Prostate gland (tissue), 2 donors: ENCODE measurements around the gene RAB33B. TPM values are rescaled to one million over a fixed set of nuclear protein-coding genes. Genes with fewer than 3 reads are reported as not detected.

Source experiments
- DNase-seq: peaks from one replicate; pipeline ENCODE4 v3.0.0-alpha.2; 2019; ENCODE audit warnings: low spot score
- H3K27ac ChIP-seq, 2 donors: fragments of 200-600 bp; sonication (generic); 2 replicates each; pipeline ENCODE4 v1.5.1; 2017 to 2019
- H3K27me3 ChIP-seq: fragments of 200-600 bp; sonication (generic); replicated peaks from 2 replicates; pipeline ENCODE4 v1.5.1; 2019; ENCODE audit not compliant: insufficient read depth
- H3K36me3 ChIP-seq, 2 donors: fragments of 200-600 bp; sonication (generic); 1 replicate in 1 of 2; 2 replicates in 1 of 2; pipeline versions ENCODE4 v1.5.1 to v1.8.1; 2017 to 2019
- H3K4me1 ChIP-seq: fragments of 200-600 bp; sonication (generic); replicated peaks from 2 replicates; pipeline ENCODE4 v1.5.1; 2019
- H3K4me3 ChIP-seq, 2 donors: fragments of 200-600 bp; sonication (generic); 2 replicates each; pipeline ENCODE4 v1.5.1; 2017 to 2019
- H3K9me3 ChIP-seq: fragments of 200-600 bp; sonication (generic); 2 replicates; pipeline ENCODE4 v1.5.1; 2017
- POLR2A ChIP-seq: fragments of 450-650 bp; IDR thresholded peaks from one replicate; pipeline ENCODE4 v1.6.1; 2016; ENCODE audit warnings: antibody characterized with exemption, mild to moderate bottlenecking
- POLR2AphosphoS5 ChIP-seq: sonication (generic); formaldehyde crosslinking; IDR thresholded peaks from one replicate; pipeline ENCODE4 v1.6.1; 2017; ENCODE audit warnings: antibody characterized with exemption
- WGBS: methylation state at CpG from one replicate; pipeline ENCODE4 v1.1.5; 2018; 5-methylcytosine and 5-hydroxymethylcytosine counted together
- intact Hi-C: fragments of 100-400 bp; cut with DNase I; formaldehyde crosslinking; loops from one replicate; pipeline ENCODE4 v1.14.2; 2022
- small RNA-seq, 2 donors: library from RNA; depleted of rRNA; stranded (forward); fragments of <200 nt; gene quantifications; one replicate each; pipeline ENCODE3, GENCODE V24; 2016
- total RNA-seq, 2 donors: library from RNA; depleted of rRNA; stranded (reverse); fragments of >200 nt; gene quantifications; one replicate each; pipeline ENCODE4 v1.1.0, GENCODE V29; 2016
- TF ChIP-seq, protein P1 (sequence below), 4 experiments: fragments of 200-600 bp in 2 of 4; fragments of 450-650 bp in 2 of 4; sonication (generic) in 2 of 4; IDR thresholded peaks; 1 replicate in 3 of 4; 2 replicates in 1 of 4; pipeline ENCODE4 v1.5.1; 2016 to 2019; ENCODE audit warnings: antibody characterized with exemption in 4 of 4, mild to moderate bottlenecking in 2 of 4, moderate library complexity in 2 of 4

Gene RAB33B
- total RNA-seq, 2 donors from 2014 or later, result 6.2 to 12.0 TPM

DNA sequence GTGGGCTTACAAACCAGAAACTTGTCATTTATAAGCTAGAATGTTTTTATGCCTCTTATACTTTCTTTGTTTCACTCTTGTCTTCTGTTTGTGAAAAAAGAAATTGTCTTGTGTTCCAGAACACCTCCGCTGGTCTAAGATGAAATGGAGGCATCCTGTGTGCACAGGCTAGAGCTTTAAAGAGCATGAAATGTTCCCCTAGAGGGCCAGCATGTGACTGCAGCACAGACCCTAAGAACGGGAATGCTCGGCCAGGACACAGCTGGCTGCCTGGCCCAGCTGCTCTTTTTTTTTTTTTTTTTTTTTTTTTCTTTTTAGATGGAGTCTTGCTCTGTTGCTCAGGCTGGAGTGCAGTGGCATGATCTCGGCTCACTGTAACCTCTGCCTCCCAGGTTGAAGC lies 68.5 kb downstream of the RAB33B start:
- Histone ChIP-seq H3K27ac (no peak overlapping the region), H3K9me3 (no peaks in the 10 kb centered on the region), H3K4me1 (no peaks in the 10 kb centered on the region), H3K4me3 (no peak overlapping the region), H3K27me3 (no peaks in the 10 kb centered on the region), H3K36me3 (peaks cover 8 to 9% of the 10 kb centered on the region in 2 donors)
- 77% methylated on average over 4 of the region's 4 CpGs for WGBS
- TF ChIP-seq POLR2AphosphoS5, result no peak
- TF ChIP-seq, protein P1, sequence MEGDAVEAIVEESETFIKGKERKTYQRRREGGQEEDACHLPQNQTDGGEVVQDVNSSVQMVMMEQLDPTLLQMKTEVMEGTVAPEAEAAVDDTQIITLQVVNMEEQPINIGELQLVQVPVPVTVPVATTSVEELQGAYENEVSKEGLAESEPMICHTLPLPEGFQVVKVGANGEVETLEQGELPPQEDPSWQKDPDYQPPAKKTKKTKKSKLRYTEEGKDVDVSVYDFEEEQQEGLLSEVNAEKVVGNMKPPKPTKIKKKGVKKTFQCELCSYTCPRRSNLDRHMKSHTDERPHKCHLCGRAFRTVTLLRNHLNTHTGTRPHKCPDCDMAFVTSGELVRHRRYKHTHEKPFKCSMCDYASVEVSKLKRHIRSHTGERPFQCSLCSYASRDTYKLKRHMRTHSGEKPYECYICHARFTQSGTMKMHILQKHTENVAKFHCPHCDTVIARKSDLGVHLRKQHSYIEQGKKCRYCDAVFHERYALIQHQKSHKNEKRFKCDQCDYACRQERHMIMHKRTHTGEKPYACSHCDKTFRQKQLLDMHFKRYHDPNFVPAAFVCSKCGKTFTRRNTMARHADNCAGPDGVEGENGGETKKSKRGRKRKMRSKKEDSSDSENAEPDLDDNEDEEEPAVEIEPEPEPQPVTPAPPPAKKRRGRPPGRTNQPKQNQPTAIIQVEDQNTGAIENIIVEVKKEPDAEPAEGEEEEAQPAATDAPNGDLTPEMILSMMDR (IDR thresholded peaks at IDR 0.05), result no peak
- no peak for TF ChIP-seq POLR2A
- no peak for DNase-seq
- intact Hi-C loops, result no loop called here

DNA sequence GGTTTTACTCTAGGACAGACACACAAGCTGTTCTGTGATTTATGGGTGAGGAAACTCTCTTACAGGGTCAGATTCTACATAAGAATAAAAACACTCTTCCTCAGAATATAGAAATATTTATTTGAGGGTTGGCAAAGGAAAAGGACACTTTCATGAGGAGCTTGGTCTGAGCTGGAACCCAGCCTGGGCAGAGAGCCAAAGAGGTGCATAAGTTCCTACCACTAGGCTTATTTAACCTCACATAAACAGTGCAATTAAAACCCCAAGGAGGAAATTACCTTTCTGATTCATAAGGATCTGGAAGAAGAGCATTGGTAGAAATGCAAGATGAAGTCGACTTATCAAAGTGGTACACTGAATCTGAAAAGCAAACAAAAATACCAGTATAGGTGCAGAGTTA lies 69.2 kb downstream of the RAB33B start:
- DNase-seq, result no peak
- no peak for TF ChIP-seq POLR2A
- TF ChIP-seq, protein P1 (IDR thresholded peaks at IDR 0.05), result no peak
- no peak for TF ChIP-seq POLR2AphosphoS5
- 76% methylated on average over 1 of the region's 1 CpG for WGBS
- no peaks in the 10 kb centered on the region for H3K9me3 ChIP-seq
- no peak overlapping the region for H3K4me3 ChIP-seq
- no peak overlapping the region for H3K27ac ChIP-seq
- no peaks in the 10 kb centered on the region for H3K27me3 ChIP-seq
- intact Hi-C loops, result no loop called here
- no peaks in the 10 kb centered on the region for H3K4me1 ChIP-seq
- H3K36me3 ChIP-seq, result peaks cover 8 to 9% of the 10 kb centered on the region in 2 donors

DNA sequence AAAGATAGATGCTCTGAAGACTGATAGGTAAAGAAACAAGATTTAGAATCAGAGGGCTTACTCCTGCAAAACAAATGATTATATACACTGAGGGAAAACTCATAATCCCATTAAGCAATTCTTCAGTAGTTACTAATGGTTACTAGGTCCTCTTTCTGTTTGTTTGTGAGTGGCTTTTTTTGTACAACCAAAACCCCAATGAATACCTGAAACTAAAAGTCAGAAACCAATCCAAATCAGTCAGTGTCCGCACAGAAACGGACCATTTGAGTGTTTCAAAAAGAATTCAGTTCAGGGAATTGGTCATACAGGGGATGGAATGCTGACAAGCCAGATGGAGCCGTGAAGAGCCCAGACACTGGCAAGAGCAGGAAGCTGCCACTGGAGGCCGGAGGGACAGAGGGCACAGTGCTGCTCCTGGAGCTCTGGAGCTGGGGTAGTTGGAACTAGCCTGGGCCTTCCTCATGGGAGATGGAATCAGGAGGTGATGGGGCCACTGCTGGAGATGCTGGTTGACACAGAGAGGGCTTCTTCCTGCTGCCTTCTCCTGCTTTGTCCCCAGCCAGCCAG lies 70.2 kb downstream of the RAB33B start:
- Histone ChIP-seq H3K27ac (no peak overlapping the region), H3K4me1 (no peaks in the 10 kb centered on the region), H3K4me3 (no peak overlapping the region), H3K27me3 (no peaks in the 10 kb centered on the region), H3K9me3 (no peaks in the 10 kb centered on the region), H3K36me3 (peaks cover 8 to 9% of the 10 kb centered on the region in 2 donors)
- 84% methylated on average over 4 of the region's 4 CpGs for WGBS
- intact Hi-C loops, result no loop called here
- no peak for DNase-seq
- TF ChIP-seq, protein P1 (IDR thresholded peaks at IDR 0.05), result no peak
- TF ChIP-seq POLR2AphosphoS5 (no peak), POLR2A (no peak)

DNA sequence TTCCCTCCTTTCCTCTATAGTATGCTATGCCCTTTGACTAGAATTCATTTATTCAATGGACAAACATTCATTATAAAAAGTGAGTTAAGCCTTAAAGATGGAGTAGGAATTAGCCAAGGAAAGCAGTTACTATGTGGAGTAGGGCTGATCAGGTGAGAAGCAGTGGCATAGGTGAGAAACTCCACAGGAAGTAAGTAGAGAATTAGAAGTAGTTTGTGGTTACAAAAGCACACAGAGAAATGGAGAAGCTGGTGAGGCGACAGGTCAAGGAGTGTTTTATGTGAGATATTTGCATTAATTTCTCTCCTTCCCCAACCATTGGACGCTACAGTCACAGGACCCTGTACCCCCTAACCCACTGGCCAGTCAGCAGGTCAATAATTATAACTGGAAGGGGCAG lies 71.5 kb downstream of the RAB33B start:
- TF ChIP-seq, protein P1 (IDR thresholded peaks at IDR 0.05), result no peak
- TF ChIP-seq POLR2A (no peak), POLR2AphosphoS5 (no peak)
- Histone ChIP-seq H3K27me3 (no peaks in the 10 kb centered on the region), H3K27ac (no peak overlapping the region), H3K4me3 (no peak overlapping the region), H3K36me3 (peaks cover 5 to 8% of the 10 kb centered on the region in 2 donors), H3K4me1 (no peaks in the 10 kb centered on the region), H3K9me3 (no peaks in the 10 kb centered on the region)
- DNase-seq, result no peak
- intact Hi-C loops, result no loop called here
- 42% methylated on average over 2 of the region's 2 CpGs for WGBS

Small RNA genes lying within 50 kb of the gene (small RNA-seq; reads per million reads assigned to genes)
- 0 reads per million in 2 donors for gene RF01225

Other genes with a start within 250 kb of the RAB33B start
- 1 to 10 TPM in 1 of 2 donors, under 1 TPM in 1; 0.73 to 3.7 TPM for gene MGARP, start 173.9 kb upstream of the RAB33B start, total RNA-seq
- 10 to 100 TPM; 19.3 to 22.9 TPM for gene NAA15, start 152.6 kb upstream of the RAB33B start, total RNA-seq
- 10 to 100 TPM; 80.2 to 85.9 TPM for gene NDUFC1, start 151.6 kb upstream of the RAB33B start, total RNA-seq
- gene SETD7, start 102.1 kb downstream of the RAB33B start, total RNA-seq, result 100 to 1,000 TPM in 1 of 2 donors, 10 to 100 TPM in 1; 71.7 to 100 TPM
- 100 to 1,000 TPM; 101 to 135 TPM for gene MGST2, start 211.7 kb downstream of the RAB33B start, total RNA-seq